Inflammatory macrophage (primary cell): Measurements from ENCODE around the gene MRM2.

Experiments
- DNase-seq, 2 donors: peaks; one replicate each; pipeline ENCODE4 v3.0.0-alpha.2; 2020 to 2022

MRM2 gene

GRCh38 chr7:2245883-2246675, 4.1 kb upstream of the MRM2 start:
- peak; percentile 50 to 70 for DNase-seq

GRCh38 chr7:2244404-2244995, 2.5 kb upstream of the MRM2 start:
- no peak for DNase-seq

- no peak for DNase-seq
These were observed 1.5 kb upstream of the MRM2 start for GRCh38 chr7:2243458-2243857.

- DNase-seq: peak; percentile 11 to 33
These were observed 780 bp upstream of the MRM2 start for GRCh38 chr7:2242541-2243429.

- no peak for DNase-seq
These were observed 2.8 kb downstream of the MRM2 start for GRCh38 chr7:2239242-2239641.

GRCh38 chr7:2237109-2237602, 4.8 kb downstream of the MRM2 start:
- DNase-seq: peak; percentile 92 to 95

GRCh38 chr7:2233926-2234325, 8.1 kb downstream of the MRM2 start:
- DNase-seq: no peak

GRCh38 chr7:2232766-2233520, 9.1 kb downstream of the MRM2 start, which contains the start of gene MAD1L1:
Gene MAD1L1 (minus strand): TSS chr7:2232945. CDS start chr7:2230133, 2,812 bp downstream.
- peak; percentile 88 to 92 for DNase-seq

- peak in 1 of 2 donors; percentile 23 for DNase-seq
These were observed 9.8 kb downstream of the MRM2 start for GRCh38 chr7:2231992-2232765.

GRCh38 chr7:2230882-2231281, 11.1 kb downstream of the MRM2 start:
- no peak for DNase-seq

- DNase-seq: no peak
These were observed 11.8 kb downstream of the MRM2 start for GRCh38 chr7:2230226-2230625.

GRCh38 chr7:2229467-2229866, 12.5 kb downstream of the MRM2 start:
- no peak for DNase-seq

- no peak for DNase-seq
These were observed 13.1 kb downstream of the MRM2 start for GRCh38 chr7:2228921-2229320.

GRCh38 chr7:2227699-2228098, 14.3 kb downstream of the MRM2 start:
- no peak for DNase-seq

- no peak for DNase-seq
These were observed 16.2 kb downstream of the MRM2 start for GRCh38 chr7:2225830-2226229.

- no peak for DNase-seq
These were observed 16.7 kb downstream of the MRM2 start for GRCh38 chr7:2225336-2225735.

GRCh38 chr7:2224934-2225333, 17.1 kb downstream of the MRM2 start:
- DNase-seq: no peak

- DNase-seq: no peak
These were observed 17.5 kb downstream of the MRM2 start for GRCh38 chr7:2224491-2224928.

GRCh38 chr7:2223321-2223720, 18.7 kb downstream of the MRM2 start:
- DNase-seq: no peak

GRCh38 chr7:2222516-2222915, 19.5 kb downstream of the MRM2 start:
- DNase-seq: no peak

GRCh38 chr7:2220954-2221353, 21.1 kb downstream of the MRM2 start:
- no peak for DNase-seq
